ENCODE measurements around the gene ADIPOR2. TPM values are rescaled to one million over a fixed set of nuclear protein-coding genes. Genes with fewer than 3 reads are reported as not detected.
"Not testable (repeated sequence)": the region's sequence is repeated elsewhere in the genome, so short reads cannot be mapped to it uniquely, and the experiment has no call there.

Gene ADIPOR2
- total RNA-seq, 4 donors from 2014 or later = 28.2 to 37.4 (median 34.1) TPM

- DNase-seq (ENCODE audit: extremely low spot score); H3K27me3 ChIP-seq; H3K9me3 ChIP-seq; H3K27ac ChIP-seq (replicated peaks in 1 of 4); intact Hi-C loops (cut with DNase I); H3K4me3 ChIP-seq: not testable (repeated sequence)
- WGBS = 97% methylated on average over 12 of the region's 14 CpGs
- peaks cover 23 to 47% (median 46%) of the 10 kb centered on the region in 4 donors for H3K4me1 ChIP-seq
- peaks cover 0 to 12% (median 4%) of the 10 kb centered on the region in 4 donors for H3K36me3 ChIP-seq
Measured at GRCh38 chr12:1713783-1714348, 23.0 kb downstream of the ADIPOR2 start.

DNA sequence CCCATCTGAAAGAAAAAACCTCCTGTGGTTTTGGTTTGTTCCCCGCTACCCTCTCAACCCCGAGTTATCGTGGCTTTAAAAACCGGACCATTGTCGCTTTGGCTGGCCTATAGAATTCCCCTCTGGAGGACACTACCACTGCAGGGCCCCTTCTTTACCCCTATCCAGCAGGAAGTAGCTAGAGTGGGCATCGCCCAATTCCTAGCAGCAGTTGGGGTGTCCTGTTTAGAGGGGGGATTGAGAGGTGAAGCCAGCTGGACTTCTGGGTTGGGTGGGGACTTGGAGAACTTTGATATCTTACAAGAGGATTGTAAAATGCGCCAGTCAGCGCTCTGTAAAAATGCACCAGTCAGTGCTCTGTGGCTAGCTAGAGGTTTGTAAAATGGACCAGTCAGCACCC is 24.6 kb downstream of the ADIPOR2 start:
- H3K27me3 ChIP-seq; H3K4me3 ChIP-seq; intact Hi-C loops (cut with DNase I); H3K9me3 ChIP-seq; H3K27ac ChIP-seq (replicated peaks in 1 of 4); DNase-seq (ENCODE audit: extremely low spot score): not testable (repeated sequence)
- H3K36me3 ChIP-seq = peaks cover 0 to 12% (median 4%) of the 10 kb centered on the region in 4 donors
- H3K4me1 ChIP-seq = peaks cover 32 to 62% (median 58%) of the 10 kb centered on the region in 4 donors
- WGBS = 98% methylated on average over 8 of the region's 8 CpGs

DNA sequence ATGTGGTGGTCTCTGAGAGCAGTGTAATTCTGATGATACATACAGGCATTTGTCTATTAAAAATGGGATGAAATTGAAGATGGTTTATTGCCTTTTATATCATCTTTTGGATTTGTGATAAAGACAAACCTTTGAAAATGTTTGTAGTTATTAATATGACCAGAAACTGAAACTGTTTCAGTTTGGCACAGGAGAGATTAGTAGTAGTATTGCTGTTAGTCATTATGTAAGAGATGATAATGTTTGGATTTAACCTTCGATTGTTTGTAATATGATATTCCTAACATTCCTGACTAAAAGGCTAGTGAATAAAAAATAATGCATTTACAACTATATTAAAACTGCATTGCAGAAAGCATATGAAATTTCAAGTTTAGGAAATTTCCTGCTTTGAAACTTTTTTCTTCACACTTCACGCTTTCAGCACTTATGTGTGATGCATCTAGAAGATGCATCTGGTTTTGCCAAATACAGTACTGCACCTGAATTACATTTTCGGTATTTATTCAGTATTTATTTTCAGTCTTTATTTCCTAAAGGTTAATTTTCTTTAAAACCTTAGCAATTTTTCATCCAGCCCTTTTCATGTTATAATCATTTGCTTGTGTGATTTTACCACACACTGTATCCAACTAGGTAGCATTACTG is 25.5 kb downstream of the ADIPOR2 start:
- Histone ChIP-seq H3K27me3 (no peaks in the 10 kb centered on the region), H3K4me3 (no peak overlapping the region), H3K27ac (replicated peaks in 1 of 4) (peak overlapping the region in 1 of 4 donors; percentile 14), H3K36me3 (peaks cover 0 to 12% (median 4%) of the 10 kb centered on the region in 4 donors), H3K9me3 (peaks cover 0 to 5% (median 0%) of the 10 kb centered on the region in 4 donors), H3K4me1 (peaks cover 32 to 61% (median 54%) of the 10 kb centered on the region in 4 donors)
- intact Hi-C loops (cut with DNase I) = no loop called here
- TF ChIP-seq, protein P1, sequence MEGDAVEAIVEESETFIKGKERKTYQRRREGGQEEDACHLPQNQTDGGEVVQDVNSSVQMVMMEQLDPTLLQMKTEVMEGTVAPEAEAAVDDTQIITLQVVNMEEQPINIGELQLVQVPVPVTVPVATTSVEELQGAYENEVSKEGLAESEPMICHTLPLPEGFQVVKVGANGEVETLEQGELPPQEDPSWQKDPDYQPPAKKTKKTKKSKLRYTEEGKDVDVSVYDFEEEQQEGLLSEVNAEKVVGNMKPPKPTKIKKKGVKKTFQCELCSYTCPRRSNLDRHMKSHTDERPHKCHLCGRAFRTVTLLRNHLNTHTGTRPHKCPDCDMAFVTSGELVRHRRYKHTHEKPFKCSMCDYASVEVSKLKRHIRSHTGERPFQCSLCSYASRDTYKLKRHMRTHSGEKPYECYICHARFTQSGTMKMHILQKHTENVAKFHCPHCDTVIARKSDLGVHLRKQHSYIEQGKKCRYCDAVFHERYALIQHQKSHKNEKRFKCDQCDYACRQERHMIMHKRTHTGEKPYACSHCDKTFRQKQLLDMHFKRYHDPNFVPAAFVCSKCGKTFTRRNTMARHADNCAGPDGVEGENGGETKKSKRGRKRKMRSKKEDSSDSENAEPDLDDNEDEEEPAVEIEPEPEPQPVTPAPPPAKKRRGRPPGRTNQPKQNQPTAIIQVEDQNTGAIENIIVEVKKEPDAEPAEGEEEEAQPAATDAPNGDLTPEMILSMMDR (IDR thresholded peaks at IDR 0.05) = no peak
- no peak for TF ChIP-seq EP300 (IDR thresholded peaks at IDR 0.05)
- TF ChIP-seq POLR2A (IDR thresholded peaks at IDR 0.05; ENCODE audit: low read depth) = no peak
- no peak for TF ChIP-seq POLR2AphosphoS5 (IDR thresholded peaks at IDR 0.05)
- DNase-seq (ENCODE audit: extremely low spot score) = no peak
- 57% methylated on average over 3 of the region's 3 CpGs for WGBS

DNA sequence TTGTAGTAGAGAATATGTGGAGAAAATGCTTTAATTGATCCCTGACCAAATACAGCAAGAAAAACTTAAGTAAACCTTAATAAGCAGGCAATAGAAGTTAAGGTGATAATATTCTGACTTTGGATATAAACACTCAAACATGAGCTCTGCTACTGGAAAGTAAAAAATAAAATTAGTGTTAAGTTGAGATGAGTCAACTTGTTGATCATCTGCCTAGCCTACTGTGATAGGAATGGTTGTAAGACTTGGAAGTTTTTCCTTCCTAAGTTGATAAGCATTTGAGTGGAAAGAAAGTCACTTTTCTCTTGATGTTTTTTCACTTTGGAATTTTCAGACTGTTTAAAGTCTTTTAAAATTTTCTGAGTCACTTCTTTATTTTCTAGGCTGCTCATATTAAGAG is 26.0 kb downstream of the ADIPOR2 start:
- no peak for DNase-seq (ENCODE audit: extremely low spot score)
- peaks cover 32 to 61% (median 51%) of the 10 kb centered on the region in 4 donors for H3K4me1 ChIP-seq
- H3K27me3 ChIP-seq = no peaks in the 10 kb centered on the region
- H3K36me3 ChIP-seq = peaks cover 0 to 12% (median 4%) of the 10 kb centered on the region in 4 donors
- intact Hi-C loops (cut with DNase I) = no loop called here
- no peak overlapping the region for H3K4me3 ChIP-seq
- no peak overlapping the region for H3K27ac ChIP-seq (replicated peaks in 1 of 4)
- TF ChIP-seq, protein P1 (IDR thresholded peaks at IDR 0.05) = no peak
- peaks cover 0 to 5% (median 0%) of the 10 kb centered on the region in 4 donors for H3K9me3 ChIP-seq

- intact Hi-C loops (cut with DNase I) = no loop called here
- Histone ChIP-seq H3K9me3 (peaks cover 0 to 5% (median 0%) of the 10 kb centered on the region in 4 donors), H3K4me3 (no peak overlapping the region), H3K27ac (replicated peaks in 1 of 4) (peak overlapping the region in 1 of 4 donors; percentile 5), H3K4me1 (peaks cover 34 to 60% (median 55%) of the 10 kb centered on the region in 4 donors), H3K27me3 (no peaks in the 10 kb centered on the region), H3K36me3 (peaks cover 0 to 12% (median 4%) of the 10 kb centered on the region in 4 donors)
- TF ChIP-seq POLR2A (IDR thresholded peaks at IDR 0.05; ENCODE audit: low read depth) (no peak), POLR2AphosphoS5 (IDR thresholded peaks at IDR 0.05) (no peak), EP300 (IDR thresholded peaks at IDR 0.05) (no peak)
- TF ChIP-seq, protein P1 (IDR thresholded peaks at IDR 0.05) = no peak
- DNase-seq (ENCODE audit: extremely low spot score) = no peak
Measured at GRCh38 chr12:1719139-1719538, 28.3 kb downstream of the ADIPOR2 start.

Measured in esophagus muscularis mucosa (tissue), 4 donors.